Activated CD8-positive, alpha-beta memory T cell treated with anti-CD3 and anti-CD28 coated beads, Interleukin-2, amount 50 U/mL, for 48 hours (primary cell): ENCODE data around the gene GOLGA8J.
"Not testable (repeated sequence)": the region's sequence is repeated elsewhere in the genome, so short reads cannot be mapped to it uniquely, and the experiment has no call there.

Experiments
- DNase-seq: peaks from one replicate; pipeline ENCODE4 v3.0.0-alpha.2; 2020

The GOLGA8J gene

GRCh38 chr15:30082655-30083054 is at the start of gene GOLGA8J:
Gene GOLGA8J, plus strand, starts transcription at chr15:30082955. Its CDS starts 98 bp downstream, at chr15:30083053.
- not testable (repeated sequence) for DNase-seq

DNA sequence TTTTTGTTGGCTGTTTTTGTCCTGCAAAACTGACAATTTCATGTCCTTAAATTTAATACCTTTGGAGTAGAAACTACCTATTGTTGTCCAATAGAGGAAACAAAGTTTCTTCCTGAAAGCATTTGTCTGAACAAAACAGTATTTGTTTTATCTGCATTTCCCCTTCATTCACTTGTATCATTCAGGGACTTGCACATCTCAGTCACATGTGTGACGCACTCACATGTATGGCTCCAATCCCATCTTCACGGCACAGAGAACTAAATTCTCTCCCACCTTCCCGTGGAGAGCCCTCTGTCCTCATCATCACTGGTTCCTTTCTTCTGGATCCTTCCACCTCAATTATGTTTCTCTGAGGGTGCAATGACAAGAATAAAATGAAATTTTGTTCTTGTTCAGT is 49.5 kb upstream of the GOLGA8J start:
- no peak for DNase-seq

- DNase-seq, result no peak
Measured at GRCh38 chr15:30033763-30034162, 49.0 kb upstream of the GOLGA8J start.

DNA sequence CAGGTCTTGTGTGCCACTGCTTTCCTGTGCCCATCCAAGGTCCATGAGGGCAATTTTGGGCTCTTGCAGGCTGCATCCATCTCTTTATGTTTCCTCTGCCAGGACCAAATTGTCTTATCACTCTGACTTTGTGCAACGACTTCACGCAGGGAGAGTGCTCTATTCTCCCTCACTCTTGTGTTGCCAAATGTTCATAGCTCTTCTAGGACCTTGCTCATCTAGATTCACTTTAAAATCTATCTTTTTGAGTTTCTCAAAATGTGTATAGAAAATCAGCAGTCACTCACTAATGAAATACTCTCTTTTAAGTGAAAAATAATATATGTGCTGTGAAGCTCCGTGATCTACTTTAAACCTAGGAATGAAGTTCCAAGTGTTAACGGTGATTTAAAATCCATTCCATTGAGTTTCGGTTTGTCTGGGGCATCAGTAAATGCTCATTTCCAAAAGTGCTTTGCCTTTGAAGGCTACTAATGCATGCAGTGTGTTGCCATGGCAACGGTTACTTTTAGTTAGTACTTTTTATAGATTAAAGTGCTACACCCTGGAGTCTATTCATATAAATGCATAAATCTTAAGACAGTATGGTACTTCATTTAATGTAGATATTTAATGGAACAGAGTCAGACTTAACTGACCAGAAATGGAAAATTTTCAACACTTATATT is 46.6 kb upstream of the GOLGA8J start:
- no peak for DNase-seq

- DNase-seq, result no peak
Measured at GRCh38 chr15:30038667-30039523, 43.9 kb upstream of the GOLGA8J start.

DNA sequence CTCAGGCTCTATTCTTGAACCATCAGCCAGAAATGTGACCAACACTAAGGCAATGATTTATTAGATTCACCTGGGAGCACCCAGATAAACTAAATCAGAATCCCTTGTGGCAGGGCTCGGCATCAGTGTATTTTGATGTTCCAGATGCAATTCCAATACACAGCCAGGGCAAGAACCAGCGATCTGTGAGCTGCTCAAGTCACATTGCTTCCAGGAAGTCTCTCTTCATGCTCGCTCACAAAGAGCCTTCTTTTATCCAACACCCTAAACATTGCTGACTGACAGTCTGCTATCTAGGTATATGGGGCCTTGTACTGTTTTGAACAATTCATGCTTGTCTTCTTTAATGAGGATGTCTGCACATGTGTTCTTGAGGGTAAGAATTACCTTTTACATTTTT is 40.9 kb upstream of the GOLGA8J start:
- DNase-seq, result no peak

DNA sequence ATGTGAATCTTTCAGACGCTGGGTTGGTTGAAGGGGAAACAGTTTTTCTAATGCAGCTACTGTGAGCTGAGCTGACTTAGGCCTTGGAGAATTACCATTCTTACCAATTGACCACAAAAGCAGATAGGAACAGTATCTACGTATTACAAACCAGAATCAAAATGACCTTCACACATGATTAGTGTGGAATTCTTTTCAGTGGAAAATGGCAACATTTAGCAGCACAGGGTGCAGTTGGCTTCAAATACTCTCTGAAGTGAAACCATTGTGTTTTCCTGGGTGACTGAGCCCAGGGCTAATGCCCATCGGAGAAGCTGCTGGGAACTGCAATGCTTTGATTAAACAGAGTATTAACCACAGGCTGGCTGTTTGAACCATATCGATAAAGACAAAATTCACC is 40.2 kb upstream of the GOLGA8J start:
- DNase-seq, result no peak

GRCh38 chr15:30043211-30043655 is 39.5 kb upstream of the GOLGA8J start:
- no peak for DNase-seq

- no peak for DNase-seq
Measured at GRCh38 chr15:30044377-30044776, 38.4 kb upstream of the GOLGA8J start.

DNA sequence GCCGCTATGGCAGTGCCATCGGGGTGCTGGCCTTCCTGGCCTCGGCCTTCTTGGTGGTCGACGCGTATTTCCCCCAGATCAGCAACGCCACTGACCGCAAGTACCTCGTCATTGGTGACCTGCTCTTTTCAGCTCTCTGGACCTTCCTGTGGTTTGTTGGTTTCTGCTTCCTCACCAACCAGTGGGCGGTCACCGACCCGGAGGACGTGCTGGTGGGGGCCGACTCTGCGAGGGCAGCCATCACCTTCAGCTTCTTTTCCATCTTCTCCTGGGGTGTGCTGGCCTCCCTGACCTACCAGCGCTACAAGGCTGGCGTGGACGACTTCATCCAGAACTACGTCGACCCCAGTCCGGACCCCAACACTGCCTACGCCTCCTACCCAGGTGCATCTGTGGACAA is 37.9 kb upstream of the GOLGA8J start:
- DNase-seq, result not testable (repeated sequence)

- not testable (repeated sequence) for DNase-seq
Measured at GRCh38 chr15:30045248-30046041, 37.3 kb upstream of the GOLGA8J start.

DNA sequence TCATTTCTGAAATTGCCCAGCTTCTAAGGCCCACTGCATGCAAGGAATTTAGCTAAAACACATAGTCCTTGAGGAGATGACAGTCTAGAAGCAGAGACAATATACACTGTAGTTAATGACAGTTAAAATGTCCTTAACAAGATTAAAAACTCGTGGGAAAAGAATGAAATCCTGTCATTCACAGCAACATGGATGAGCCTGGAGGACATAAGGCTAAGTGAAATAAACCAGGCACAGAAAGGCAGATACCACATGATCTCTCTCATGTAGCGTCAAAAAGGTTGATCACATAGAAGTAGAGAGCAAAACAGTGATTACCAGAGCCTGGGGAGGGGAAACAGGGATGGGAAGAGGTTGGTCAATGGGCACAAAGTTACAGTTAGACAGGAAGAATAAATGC is 36.3 kb upstream of the GOLGA8J start:
- no peak for DNase-seq

- DNase-seq, result no peak
Measured at GRCh38 chr15:30055604-30056003, 27.2 kb upstream of the GOLGA8J start.

DNA sequence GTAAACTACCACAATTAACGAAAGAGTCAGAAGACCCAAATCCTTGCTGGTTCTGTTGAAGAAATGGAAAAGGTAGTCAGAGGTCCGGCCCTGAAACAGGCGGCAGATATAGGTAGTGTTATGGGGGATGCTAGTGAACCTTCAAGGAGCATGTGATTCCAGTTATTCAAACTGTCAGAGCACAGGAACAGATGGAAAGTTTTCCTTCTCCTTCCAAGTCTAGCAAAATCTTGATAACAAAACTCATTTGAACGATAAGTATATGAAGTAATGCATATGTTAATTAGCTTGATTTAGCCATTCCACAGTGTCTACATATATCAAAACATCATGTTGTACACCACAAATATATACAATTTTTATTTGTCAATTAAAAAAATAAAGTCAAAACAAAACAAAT is 26.6 kb upstream of the GOLGA8J start:
- DNase-seq, result no peak

DNA sequence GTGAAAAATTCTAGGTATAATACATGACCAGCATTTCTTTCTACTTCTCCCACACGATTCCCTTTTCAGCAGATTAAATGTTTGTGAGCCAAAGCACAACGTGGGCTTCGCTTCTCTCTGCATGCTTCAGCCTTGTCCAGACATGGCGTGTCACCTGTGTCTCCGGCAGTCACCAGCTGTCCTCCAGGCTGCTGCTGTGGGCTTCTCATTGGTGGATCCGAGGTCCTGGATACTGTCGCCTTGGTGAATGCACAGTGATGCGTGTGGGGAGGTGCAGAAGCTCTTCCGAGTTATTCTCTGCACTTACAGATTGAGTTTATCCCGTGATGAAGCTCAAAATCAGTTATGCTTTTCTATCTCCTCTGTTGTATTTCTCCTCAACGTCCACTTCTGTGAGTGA is 23.0 kb upstream of the GOLGA8J start:
- no peak for DNase-seq

DNA sequence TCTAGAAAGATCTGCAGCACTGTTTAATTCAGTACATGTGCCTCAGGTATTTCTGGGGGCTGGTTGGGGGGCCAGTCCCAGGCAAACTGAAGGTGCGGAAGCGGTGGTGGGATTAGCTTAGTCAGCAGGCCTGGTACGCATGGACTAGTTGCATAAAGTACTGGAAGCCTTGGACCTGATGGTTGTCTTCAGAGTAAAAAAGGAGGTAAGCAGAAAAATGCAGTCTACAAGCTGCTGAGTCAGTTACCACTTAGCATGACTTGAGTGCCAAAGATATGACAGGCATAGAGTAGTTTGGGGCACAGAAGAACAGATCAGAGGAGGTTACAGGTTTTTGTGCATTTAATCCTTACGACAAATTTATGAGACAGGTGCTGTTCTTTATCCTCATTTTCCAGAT is 19.9 kb upstream of the GOLGA8J start:
- no peak for DNase-seq

GRCh38 chr15:30063835-30064546 is 18.8 kb upstream of the GOLGA8J start:
- DNase-seq, result no peak

- no peak for DNase-seq
Measured at GRCh38 chr15:30065025-30065801, 17.5 kb upstream of the GOLGA8J start.

DNA sequence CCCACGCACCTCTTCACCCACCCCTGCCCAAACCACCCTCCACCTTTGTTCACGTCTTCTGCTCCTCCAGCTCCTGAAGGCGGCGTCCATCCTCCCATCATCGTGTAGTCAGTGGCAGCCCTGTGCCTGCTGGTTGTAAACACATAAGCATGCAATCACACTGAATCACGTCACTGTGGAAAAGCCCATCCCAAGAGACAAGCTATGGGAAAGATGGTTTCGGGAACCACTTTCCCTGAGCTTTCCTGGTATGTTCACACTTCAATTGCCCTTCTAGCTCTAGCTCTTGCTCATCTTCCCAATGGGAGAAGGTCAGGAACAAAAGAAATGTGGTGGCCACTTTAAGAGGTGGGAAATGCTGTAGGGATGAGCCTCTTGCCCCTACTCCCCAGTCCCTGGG is 14.4 kb upstream of the GOLGA8J start:
- no peak for DNase-seq

DNA sequence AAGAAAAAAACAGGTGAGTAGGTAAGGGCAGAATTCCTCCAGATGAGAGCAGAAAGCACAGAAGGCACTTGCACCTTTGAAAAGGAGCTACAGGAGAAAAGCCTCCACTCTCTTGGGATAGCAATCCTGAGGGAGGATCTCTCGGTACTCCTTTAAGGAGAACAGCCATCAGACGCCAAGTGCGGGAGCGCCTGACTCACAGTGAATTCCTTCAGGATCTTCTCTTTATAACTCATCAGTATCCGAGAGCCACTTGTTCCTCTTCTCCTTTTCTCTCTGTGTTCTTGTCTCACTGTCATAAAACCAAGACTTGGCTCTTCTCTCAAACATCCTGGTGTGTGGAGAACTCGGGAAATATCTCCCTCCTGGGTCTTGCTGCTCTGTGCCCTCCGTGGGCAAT is 10.1 kb upstream of the GOLGA8J start:
- DNase-seq, result no peak

DNA sequence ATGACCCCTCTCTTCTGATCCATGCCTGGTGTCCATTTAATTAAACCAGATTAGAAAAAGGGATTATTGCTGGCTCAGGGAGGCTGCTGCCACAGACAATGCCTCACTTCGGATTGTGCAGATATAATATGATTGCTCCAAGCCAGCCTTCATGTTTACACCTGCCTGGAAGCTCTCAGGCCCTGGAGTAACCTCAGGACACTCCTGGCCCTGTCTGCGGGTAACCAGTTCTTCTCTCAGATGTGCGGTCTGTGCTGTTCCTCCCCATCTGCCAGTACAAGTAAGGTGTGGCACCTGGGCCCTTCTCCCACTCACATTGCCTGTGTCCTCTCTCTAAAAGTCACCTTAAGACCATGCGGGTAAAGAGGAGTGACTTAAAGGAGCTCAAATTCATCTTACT is 8.8 kb upstream of the GOLGA8J start:
- no peak for DNase-seq

DNA sequence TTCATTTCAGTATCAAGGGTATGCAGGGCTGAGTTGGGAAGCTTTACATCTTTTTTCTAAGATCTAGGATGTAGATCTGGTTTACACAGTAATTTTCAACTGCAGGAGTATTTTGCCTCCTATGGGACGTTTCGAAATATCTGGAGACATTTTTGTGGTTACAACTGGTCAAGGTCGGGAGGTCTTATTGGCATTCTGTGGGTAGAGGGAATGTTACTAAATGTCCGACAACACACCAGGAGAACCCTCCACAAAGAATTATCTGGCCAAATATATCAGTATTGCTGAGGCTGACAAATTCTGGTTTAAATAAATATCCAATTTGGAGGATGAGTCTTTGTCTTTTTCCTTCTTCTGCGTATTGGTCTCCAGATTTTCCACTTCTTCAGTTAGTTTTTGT is 1.9 kb upstream of the GOLGA8J start:
- not testable (repeated sequence) for DNase-seq
